ENCODE results near the gene TJP1.

The TJP1 gene

DNA sequence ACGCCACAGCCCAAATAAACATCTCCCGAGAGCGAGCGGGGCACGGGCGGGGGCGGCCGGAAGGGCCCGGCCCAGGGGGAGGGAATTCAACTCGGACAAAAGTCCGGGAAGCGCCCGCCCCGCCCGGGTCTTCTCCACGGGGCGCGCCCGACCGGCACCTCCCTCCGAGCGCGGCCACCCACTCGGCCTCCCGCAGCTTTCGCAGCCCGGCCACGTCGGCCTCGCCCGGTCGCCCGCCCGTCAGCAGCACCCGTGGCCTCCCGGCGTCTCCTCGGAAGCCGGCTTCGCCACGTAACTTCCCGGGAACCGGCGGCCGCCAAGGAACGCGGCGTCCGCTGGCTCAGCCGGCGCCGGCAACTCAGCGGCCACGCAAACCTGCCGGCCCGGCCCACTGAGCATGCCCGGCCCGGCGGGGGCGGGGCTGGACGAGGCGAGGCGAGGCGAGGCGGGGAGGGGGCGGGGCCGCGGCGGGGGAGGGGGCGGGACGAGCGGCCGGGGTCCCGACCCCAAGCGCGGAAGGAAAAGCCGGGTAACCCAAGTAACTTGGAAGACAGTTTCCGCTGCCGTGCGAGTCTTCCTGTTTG is at the start of gene TJP1:
TSS of gene TJP1 (minus strand) at position 369 of the 584 bp plus-strand sequence. CDS start 440 bp downstream, outside the sequence.
- DNase-seq (ENCODE audit: low read depth), result peak; percentile 38

- no peak for DNase-seq (ENCODE audit: low read depth)
These were observed 49.1 kb upstream of the TJP1 start for GRCh38 chr15:29871401-29871800.

DNA sequence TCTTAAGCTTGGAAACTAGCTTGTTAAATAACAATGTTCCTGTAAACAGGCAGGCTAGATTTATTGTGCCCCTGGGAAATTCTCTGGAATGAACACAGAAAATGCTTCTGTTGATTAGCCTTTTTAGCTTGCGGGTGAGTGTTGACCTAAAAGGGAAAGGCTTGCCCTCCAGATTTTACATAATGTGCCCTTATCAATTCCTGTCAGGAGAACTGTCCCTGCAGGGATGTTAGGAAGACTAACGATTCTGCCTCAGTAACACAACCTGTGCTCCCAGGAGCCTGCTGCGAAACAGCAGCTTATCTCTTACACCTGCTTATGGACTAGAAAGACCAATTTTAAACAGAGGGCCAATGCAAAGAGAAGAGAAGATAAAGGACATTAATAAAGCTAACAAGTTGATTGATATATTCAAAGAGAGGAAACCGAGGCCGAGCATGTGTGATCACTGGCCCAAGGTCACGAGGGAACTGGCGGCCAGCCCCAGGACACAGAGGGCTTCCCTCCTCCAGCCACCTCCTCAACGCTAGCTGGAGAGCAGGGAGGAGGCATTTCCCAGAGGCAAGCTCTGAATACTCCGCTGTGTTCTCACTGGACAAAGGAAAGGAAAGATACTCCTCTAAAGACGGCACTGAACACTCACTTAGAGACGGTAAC is 48.4 kb upstream of the TJP1 start:
- no peak for DNase-seq (ENCODE audit: low read depth)

DNA sequence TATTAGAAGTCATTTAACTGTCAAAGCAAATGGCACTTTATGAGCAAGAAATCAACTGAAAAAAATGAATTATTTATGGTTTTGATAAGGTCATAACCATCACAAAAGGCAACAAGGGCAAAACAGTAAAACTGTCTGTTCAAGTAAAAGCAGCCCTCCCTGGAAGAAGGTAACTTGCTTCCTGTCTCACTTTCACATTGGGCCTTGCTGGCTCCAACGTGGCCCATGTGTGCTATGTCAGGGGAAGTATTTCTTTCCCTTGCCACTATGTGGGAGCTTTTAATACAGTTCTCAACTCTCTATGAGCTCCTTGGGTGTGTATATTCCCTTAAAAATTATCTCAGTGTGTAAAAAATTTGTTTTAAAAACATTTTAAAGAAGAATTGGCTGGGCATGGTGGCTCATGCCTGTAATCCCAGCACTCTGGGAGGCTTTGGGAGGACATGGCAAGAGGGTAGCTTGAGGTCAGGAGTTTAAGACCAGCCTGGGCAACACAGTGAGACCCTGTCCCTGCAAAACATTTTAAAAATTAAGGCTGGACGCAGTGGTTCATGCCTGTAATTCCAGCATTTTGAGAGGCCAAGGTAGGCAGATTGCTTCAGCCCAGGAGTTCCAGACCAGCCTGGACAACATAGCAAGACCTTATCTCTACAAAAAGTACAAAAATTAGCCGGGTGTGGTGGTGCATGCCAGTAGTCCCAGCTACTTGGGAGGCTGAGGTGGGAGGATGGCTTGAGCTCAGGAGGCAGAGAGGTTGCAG is 45.2 kb upstream of the TJP1 start:
- no peak for DNase-seq (ENCODE audit: low read depth)

DNA sequence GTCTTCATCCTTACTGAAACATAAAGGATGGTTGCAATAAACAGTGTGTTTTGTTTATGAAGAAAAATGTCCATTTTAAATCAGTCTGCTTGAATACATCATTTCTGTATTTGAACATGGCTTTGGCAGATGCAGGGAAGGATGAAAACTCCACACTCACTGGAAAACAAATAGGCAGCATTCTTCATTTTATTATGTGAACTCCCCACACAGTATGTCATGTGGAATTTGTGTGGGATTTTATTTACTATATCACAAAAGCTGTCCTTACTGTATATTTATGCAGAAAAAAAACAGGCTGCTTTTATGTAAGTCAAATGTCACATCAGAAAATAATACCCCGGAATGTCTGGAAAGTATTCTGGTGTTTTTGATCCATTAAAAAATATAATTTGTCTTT is 44.1 kb upstream of the TJP1 start:
- no peak for DNase-seq (ENCODE audit: low read depth)

DNA sequence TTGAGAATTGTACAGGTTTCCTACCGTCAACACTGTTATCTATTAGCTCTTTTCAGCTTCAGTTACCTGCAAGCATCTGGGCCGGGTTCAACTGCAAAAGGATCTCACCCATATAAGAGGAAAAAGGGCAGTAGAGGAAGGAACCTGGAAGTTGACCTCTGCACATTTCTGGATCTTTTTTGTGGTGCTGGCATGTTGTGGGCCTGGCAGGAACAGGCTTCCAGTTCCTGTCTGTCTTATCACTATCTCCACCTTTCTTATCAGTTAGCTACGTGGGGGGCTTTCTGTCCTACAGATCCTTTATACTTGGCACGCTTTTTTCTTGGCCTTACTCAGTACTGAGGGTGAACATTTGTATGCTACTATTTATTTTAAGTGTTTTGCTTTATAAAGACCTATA is 42.2 kb upstream of the TJP1 start:
- no peak for DNase-seq (ENCODE audit: low read depth)

GRCh38 chr15:29863438-29863837 is 41.2 kb upstream of the TJP1 start:
- no peak for DNase-seq (ENCODE audit: low read depth)

GRCh38 chr15:29862271-29862670 is 40.0 kb upstream of the TJP1 start:
- no peak for DNase-seq (ENCODE audit: low read depth)

DNA sequence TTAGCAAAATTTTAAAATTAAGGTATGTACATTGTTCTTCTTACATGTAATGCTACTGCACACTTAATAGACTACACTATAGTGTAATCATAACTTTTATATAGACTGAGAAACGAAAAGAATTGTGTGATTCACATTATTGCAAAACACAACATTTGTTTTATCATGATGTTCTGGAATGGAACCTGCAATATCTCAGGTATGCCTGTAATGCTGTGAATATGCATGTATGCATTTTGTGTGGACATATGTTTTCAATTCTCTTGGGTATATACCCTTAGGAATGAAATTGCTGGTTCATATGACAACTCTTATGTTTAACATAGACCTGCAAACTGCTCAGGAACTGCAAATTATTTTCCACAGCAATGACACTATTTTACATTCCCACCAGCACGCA is 38.6 kb upstream of the TJP1 start:
- no peak for DNase-seq (ENCODE audit: low read depth)

DNA sequence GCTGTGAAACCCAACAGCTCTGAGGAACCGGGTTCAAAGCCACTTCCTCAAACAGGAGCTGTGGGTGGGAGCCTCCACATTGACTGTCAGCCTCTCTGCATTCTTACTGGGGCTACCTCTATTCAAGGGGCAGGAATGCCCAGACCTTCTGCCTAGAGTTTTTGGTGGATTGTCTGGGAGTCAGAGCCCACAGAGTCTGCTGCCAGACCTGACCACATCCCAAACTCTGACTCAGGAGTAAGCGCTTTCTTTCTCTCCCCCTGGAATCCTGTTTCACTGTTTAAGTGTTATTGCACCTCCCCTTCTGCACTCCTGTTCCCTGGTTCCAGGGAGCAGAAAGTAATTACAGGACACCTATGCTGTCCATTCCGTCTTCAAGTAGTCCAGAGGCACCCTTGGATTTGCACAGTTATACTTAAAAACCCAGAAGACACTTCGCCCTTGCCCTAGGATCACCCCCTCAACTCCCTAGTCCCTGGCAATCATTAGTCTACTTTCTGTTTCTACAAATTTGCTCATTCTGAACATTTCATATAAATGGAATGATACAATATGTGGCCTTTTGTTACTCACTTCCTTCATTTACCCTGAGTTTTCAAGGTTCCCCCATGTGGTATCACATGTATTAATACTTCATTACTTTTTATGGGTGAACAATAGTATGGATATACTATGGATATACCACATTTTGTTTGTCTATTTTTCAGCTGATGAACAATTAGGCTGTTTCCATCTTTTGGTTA is 37.9 kb upstream of the TJP1 start:
- DNase-seq (ENCODE audit: low read depth), result peak; percentile 54

GRCh38 chr15:29859293-29859692 is 37.0 kb upstream of the TJP1 start:
- no peak for DNase-seq (ENCODE audit: low read depth)

DNA sequence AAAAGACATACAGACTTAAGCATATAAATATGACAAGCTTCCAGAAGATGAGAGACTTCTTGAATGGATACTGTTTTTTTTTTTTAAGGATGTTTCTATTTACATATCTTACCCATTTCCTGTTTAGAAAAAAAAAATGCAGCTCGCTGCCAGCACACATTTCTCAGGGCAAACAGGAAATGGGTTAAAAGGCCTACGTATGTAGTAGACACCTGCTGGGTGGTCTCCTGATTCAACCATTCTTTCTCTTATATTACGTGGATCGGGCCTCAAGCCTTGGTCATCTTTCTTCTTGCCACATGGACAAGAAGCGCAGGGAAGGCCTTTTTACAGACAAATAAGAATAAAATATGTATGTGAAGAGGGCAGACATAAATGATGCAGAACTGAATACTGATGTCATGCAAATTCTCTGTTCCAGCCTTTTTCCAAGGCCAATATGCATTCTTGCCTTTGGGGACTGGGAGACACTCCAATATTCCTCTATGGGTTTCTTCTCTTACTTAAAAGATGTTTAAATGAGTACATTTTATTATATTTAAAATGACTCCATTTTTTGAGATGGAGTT is 35.0 kb upstream of the TJP1 start:
- DNase-seq (ENCODE audit: low read depth), result no peak

- peak; percentile 48 for DNase-seq (ENCODE audit: low read depth)
These were observed 32.1 kb upstream of the TJP1 start for GRCh38 chr15:29854413-29854812.

GRCh38 chr15:29853211-29853987 is 31.1 kb upstream of the TJP1 start:
- DNase-seq (ENCODE audit: low read depth), result no peak

GRCh38 chr15:29852201-29852600 is 29.9 kb upstream of the TJP1 start:
- DNase-seq (ENCODE audit: low read depth), result no peak

GRCh38 chr15:29849716-29850115 is 27.4 kb upstream of the TJP1 start:
- no peak for DNase-seq (ENCODE audit: low read depth)

DNA sequence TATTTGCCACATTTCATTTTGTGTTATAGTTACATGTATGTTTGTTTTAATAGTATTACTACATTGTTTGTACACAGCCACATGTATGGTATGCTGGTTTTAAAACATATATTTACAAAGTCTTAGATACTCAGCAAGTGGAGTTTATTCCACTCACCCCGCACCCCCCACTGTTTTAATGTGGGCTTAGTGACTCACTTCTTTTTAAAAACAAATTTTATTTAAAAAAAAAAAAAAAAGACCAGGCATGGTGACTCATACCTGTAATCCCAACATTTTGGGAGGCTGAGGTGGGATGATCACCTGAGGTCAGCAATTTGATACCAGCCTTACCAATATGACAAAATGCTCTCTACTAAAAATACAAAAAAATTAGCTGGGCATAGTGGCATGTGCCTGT is 26.9 kb upstream of the TJP1 start:
- no peak for DNase-seq (ENCODE audit: low read depth)

DNA sequence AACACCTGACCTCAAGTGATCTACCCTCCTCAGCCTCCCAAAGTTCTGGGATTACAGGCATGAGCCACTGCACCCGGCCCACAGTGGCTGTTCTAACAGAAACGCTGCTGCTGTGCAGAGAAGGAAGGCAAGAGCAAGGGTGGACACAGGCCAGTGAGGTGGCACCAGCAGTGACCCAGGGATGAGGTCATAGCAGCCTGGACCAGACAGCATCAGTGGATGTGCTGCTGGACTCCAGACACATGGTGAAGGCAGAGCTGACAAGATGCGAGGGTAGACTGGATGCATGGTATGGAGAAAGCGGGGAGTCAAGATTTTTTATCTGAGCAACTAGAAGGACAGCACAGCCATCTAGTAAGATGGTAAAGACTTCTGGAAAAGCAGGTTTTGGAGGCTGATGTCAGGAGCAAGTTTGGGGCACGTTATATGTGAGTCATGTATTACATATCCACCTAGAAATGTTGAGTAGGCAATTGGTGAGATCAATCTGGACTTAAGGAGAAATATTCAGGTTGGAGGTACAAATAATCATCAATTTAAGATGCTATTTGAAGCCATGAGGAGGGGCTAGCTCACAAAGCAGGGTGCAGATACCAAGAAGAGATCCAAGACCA is 22.1 kb upstream of the TJP1 start:
- no peak for DNase-seq (ENCODE audit: low read depth)

- no peak for DNase-seq (ENCODE audit: low read depth)
These were observed 20.0 kb upstream of the TJP1 start for GRCh38 chr15:29842290-29842689.

GRCh38 chr15:29840926-29841325 is 18.7 kb upstream of the TJP1 start:
- no peak for DNase-seq (ENCODE audit: low read depth)

DNA sequence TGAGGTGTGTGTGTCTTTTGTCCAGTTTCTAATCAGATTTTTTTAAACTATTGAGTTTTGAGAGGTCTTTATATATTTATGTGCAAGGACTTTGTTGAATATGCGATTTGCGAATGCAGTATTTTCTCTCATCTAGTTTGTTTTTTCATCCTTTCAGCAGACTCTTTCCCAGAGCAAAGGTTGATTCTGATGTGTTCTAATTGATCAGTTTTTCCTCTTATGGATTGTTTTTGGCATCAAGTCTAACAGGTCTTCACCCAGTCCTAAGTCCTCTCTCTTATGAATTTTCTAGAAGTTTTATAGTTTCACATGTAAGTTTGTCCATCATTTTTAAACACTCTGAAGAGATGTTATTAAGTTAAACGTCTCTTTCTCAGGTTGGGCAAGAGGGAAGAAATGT is 17.8 kb upstream of the TJP1 start:
- no peak for DNase-seq (ENCODE audit: low read depth)

All from HS-27A (cell line).